Fibroblast of the conjunctiva (primary cell): Measurements from ENCODE around the gene ZBTB47.

Experiments used
- DNase-seq: peaks from one replicate; pipeline ENCODE4 v3.0.0-alpha.2; 2010; ENCODE audit warnings: low read depth

The ZBTB47 gene

DNA sequence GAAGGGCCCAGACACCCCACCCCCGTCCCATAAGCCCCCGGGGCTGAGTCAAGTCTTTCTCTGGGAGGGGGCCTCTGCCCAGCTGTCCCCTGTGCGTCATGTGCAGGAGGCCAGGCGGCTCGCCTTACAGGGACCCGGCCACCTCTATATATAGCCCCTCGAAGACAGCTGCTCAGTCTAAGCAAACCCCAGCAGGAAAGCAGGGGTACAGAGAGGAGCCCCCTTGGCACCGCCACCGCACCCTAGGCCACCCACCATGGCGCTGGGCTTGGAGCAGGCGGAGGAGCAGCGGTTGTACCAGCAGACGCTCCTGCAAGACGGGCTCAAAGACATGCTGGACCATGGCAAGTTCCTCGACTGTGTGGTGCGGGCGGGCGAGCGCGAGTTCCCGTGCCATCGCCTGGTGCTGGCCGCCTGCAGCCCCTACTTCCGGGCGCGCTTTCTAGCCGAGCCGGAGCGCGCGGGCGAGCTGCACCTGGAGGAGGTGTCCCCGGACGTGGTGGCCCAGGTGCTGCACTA is 31.9 kb downstream of the ZBTB47 start, which contains the start of gene KLHL40:
Gene KLHL40, plus strand, starts transcription at position 175 of the 519 bp plus-strand sequence. Its CDS starts 82 bp downstream, at position 257.
- DNase-seq = no peak

- DNase-seq = no peak
These were observed 32.7 kb downstream of the ZBTB47 start for GRCh38 chr3:42685891-42686820.

- DNase-seq = no peak
These were observed 33.5 kb downstream of the ZBTB47 start for GRCh38 chr3:42686832-42687650.

DNA sequence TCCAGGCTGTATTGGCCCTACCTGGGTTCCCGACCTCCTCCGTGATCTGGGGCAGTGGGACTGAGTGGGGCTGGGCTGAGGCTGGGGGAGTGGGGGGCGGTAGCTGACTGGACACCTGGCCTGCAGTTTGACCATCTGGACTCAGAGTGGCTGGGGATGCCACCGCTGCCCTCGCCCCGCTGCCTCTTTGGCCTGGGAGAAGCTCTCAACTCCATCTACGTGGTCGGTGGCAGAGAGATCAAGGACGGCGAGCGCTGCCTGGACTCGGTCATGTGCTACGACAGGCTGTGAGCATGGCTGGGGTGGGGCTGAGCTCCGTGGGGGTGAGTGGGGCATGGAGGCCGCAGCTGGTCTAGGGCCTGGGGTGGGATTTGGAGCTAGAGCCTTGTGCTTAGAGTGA is 34.5 kb downstream of the ZBTB47 start:
- DNase-seq = no peak

- no peak for DNase-seq
These were observed 35.3 kb downstream of the ZBTB47 start for GRCh38 chr3:42688487-42689420.

DNA sequence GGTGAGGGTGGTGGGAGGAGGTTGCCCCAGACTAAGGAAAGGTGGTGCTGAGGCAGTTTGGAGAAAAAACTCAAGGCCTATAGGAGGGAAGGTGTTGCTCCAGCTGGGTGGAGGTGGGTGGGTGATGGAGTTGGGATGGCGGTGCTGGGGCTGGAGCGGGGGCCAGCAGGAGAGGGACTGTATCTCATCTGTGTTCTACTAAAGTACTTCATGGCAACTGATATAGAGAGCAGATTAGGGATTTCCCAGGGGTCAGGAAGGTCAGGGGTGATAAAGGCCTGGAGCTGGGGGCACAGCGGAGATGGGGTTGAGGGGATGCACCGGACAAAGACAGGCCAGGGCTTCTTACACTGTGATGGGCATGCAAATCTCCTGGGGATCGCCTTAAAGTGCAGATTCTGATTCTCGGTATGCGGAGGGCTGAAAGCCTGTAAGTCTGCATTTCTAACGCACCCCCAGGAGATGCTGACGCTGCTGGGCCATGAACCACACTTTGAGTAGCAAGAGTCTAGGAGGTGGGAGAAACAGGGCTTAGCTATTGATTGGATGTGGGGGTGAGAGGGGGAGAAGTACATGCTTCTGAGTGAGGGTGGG is 36.0 kb downstream of the ZBTB47 start:
- no peak for DNase-seq

GRCh38 chr3:42690191-42690590 is 36.7 kb downstream of the ZBTB47 start:
- DNase-seq = no peak

DNA sequence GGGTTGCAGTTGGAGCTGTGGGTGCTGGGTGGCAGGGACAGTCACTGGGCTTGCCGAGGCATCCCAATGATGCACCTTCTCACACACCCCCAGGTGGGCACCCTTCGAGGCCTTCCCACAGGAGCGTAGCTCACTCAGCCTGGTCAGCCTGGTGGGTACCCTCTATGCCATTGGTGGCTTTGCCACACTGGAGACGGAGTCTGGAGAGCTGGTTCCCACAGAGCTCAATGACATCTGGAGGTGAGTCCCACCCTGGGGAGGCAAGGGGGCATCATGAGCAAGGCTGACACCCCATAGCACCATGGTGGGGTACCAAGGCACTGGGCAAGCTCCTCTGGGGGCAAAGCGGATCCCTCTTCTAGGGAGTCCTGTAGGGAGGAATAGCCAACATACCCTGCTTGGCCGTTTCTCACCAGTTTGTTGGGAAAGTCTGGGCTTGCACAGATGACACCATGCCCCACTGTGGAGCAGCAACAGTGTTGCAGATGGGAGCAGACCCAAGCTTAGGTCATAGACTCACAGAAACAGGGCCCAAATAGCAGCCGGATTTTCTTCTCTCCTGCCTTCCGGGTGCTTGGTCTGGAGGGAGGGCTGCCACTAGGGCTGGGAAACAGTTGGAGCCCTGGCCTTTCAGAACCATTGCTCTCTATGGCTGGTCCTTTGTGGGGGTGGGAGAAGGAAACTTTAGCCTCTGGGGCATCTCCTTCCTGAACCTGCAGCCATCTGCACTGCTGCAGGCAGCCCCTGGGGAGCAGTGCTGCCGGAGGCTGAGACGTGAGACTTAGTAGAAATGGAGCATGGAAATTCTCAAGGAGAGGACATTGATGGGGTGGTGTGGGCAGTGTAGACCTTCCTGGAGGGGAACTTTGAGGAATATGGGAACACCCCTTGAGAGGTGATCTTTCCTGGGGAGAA is 37.5 kb downstream of the ZBTB47 start:
- DNase-seq = no peak

DNA sequence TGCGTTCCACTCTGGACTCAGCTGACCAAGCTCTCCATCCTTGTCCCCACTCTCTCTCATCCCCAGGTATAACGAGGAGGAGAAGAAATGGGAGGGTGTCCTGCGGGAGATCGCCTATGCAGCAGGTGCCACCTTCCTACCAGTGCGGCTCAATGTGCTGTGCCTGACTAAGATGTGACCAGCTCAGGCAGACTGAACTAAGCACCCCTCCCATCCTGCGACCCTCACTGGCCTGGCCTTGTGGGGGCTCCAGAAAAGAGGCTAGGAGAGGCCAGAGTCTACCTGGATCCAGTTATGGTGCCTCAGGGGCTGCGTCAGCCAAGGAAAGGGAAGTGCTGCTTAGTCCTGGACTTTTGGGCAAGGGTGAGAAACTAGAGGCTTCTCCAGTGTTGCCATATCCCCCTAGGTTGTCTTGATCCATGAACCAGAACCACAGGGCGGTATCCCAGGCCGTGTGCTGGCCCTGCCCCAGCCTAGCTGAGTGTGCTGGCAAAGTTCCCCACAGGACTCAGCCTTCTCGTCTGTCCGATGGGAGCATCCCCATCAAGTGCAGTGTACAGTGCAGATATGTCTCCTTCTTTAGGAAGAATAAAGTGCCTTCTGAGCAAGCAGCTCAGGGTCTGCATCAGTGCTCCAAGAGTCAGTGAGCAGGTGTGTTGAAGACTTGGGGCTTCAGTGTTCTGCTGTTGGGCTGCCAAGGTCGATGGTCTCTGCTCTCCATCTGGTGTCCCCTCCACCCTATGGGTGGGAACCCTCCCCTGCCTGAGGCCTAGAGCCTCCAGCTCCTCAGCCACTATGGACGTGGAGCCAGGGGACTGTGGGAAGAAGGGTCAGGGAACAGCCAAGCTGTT is 38.5 kb downstream of the ZBTB47 start:
- no peak for DNase-seq

DNA sequence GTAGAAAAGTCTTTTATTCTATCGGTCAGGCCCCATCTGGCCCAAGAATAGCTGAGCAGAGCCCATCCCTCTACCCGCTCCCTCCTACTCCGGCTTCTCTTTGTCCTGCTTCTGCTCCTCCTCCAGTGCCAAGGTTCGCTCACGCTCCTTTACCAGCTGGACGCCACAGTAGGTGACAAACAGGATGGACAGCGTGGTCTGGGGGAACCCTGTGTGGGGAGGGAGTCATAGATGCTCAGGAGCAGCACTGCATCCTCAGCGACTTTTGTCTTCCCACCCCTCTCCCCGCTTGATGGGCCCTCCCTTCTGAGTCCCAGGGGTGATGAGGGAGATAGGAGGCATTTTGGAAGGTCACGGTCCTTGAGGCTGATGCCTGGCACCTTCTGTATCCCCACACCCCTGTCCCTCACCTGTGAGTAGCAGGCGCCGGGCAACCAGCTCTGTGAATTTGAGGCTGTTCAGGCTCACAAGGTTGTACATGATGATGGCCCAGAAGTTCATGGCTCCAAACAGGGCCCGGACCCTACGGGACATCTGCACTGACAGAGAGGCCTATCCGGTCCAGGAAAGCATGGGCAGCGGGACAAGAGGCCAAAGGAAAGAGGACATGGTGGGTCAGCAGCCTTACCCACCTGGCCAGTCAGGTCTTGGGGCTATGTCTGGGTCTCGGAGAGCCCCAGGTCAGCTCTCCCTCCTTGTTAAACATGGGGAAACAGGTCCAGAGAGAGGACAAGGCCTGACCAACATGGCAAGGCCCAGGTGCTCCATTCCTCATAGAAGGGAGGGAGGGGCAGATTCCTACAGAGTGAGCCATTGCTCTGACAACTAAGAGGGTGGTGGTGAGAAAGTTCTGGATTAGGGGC is 39.4 kb downstream of the ZBTB47 start:
- no peak for DNase-seq

- DNase-seq = no peak
These were observed 40.0 kb downstream of the ZBTB47 start for GRCh38 chr3:42693530-42693930.

- DNase-seq = no peak
These were observed 40.9 kb downstream of the ZBTB47 start for GRCh38 chr3:42694366-42694765.

DNA sequence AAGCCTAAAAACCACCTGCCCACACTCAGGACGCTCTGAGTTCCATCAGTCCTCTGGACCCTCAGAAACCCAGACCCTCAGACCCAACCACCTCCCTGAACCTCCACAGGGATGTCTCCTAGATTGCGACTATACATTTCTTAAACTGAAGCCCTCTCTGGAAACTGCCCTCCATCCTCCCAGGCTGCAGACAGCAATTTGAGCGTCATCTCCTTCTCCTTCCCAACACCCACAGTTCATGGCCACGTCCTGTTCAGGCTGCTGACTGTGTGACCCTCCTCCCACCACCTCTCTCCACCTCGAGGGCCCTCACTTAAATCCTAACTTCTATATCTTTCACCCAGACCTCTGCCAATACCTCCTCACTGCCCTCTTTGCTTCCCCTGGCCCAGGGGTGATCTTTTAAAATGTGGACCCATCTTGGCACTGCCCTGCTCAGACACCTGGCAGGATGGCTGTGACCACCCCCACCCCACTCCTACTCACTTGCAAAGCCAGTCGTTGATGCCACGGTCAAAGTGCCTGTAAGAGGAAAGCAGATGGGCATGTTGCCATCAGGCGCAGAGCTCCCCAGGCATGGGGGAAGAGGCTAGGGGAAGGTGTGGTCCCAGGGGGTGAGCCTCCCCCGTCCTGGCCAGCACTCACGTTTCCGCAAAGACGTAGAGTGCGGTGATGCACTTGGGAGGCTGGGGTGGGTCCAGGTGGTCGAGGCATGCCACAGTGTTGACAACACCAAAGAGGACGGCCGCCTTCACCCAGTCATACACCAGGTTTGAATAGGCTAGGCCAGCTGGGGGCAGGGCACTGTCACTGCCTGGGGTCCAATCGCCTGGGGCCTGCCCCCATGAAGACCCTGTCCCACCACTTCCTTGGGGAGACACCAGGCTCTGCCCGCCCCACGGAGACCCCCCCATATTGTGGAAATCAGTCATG is 43.1 kb downstream of the ZBTB47 start:
- DNase-seq = no peak

- DNase-seq = no peak
These were observed 44.0 kb downstream of the ZBTB47 start for GRCh38 chr3:42697289-42698051.

GRCh38 chr3:42698216-42698910 is 44.9 kb downstream of the ZBTB47 start:
- no peak for DNase-seq

GRCh38 chr3:42698911-42699230 is 45.4 kb downstream of the ZBTB47 start:
- DNase-seq = no peak
